ENCODE data around the gene CCDC120.
A peak's percentile ranks its signal among the peaks of the same experiment; 100 is the strongest.

CCDC120 gene

GRCh38 chrX:49067285-49068120, 8.7 kb downstream of the CCDC120 start:
- no peak for TF ChIP-seq CTCF (IDR thresholded peaks at IDR 0.05; ENCODE audit: extremely low read depth, insufficient read depth, missing control alignments)
- no peak for DNase-seq (ENCODE audit: low spot score)
- in situ Hi-C loops (cut with MboI; ENCODE audit: low pct_unique_long_range_greater_than_20kb, low sequenced_read_pairs, unreplicated experiment): no loop called here

- DNase-seq (ENCODE audit: low spot score): no peak
- in situ Hi-C loops (cut with MboI; ENCODE audit: low pct_unique_long_range_greater_than_20kb, low sequenced_read_pairs, unreplicated experiment): no loop called here
- TF ChIP-seq CTCF (IDR thresholded peaks at IDR 0.05; ENCODE audit: extremely low read depth, insufficient read depth, missing control alignments): no peak
Measured at GRCh38 chrX:49069038-49069437, 10.2 kb downstream of the CCDC120 start.

- DNase-seq (ENCODE audit: low spot score): no peak
- no peak for TF ChIP-seq CTCF (IDR thresholded peaks at IDR 0.05; ENCODE audit: extremely low read depth, insufficient read depth, missing control alignments)
- in situ Hi-C loops (cut with MboI; ENCODE audit: low pct_unique_long_range_greater_than_20kb, low sequenced_read_pairs, unreplicated experiment): no loop called here
Measured at GRCh38 chrX:49070988-49071387, 12.2 kb downstream of the CCDC120 start.

- no peak for DNase-seq (ENCODE audit: low spot score)
Measured at GRCh38 chrX:49071877-49072711, 13.3 kb downstream of the CCDC120 start.

DNA sequence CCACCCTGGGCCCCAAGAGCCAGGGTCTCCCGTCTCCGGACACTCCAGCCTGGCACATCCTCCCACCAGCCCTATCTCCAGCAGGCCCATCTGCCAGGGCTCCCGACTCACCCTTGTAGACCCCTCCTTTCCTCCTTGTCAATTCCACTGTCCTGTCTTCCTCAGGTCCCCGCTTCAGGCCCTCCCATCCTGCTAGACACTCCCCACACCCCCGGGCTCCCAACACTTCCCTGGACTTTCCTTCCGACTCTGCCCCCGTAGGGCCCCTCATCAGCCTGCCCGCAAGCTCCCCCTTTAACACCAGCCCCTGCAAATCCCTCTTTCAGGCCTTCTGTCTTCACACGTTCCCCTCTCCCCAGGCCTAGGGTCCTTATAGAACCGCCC, 13.9 kb downstream of the CCDC120 start:
- DNase-seq (ENCODE audit: low spot score): no peak
- in situ Hi-C loops (cut with MboI; ENCODE audit: low pct_unique_long_range_greater_than_20kb, low sequenced_read_pairs, unreplicated experiment): no loop called here
- no peak for TF ChIP-seq CTCF (IDR thresholded peaks at IDR 0.05; ENCODE audit: extremely low read depth, insufficient read depth, missing control alignments)

More at GRCh38 chrX:49071877-49072711, 13.3 kb downstream of the CCDC120 start:
- in situ Hi-C loops (cut with MboI; ENCODE audit: low pct_unique_long_range_greater_than_20kb, low sequenced_read_pairs, unreplicated experiment): no loop called here
- no peak for TF ChIP-seq CTCF (IDR thresholded peaks at IDR 0.05; ENCODE audit: extremely low read depth, insufficient read depth, missing control alignments)

- TF ChIP-seq CTCF (IDR thresholded peaks at IDR 0.05; ENCODE audit: extremely low read depth, insufficient read depth, missing control alignments): no peak
- in situ Hi-C loops (cut with MboI; ENCODE audit: low pct_unique_long_range_greater_than_20kb, low sequenced_read_pairs, unreplicated experiment): no loop called here
- DNase-seq (ENCODE audit: low spot score): peak; percentile 94
Measured at GRCh38 chrX:49073601-49074575, 15.1 kb downstream of the CCDC120 start, which contains the start of gene PRAF2. Gene PRAF2 (minus strand): TSS chrX:49074002. CDS start chrX:49073987, 15 bp downstream.
